HCT116 (cell line): ENCODE results near the gene CRACDL. TPM values are rescaled to one million over a fixed set of nuclear protein-coding genes. Genes with fewer than 3 reads are reported as not detected.

ENCODE experiments used
- ATAC-seq: fragments of 200-7000 bp; cut with Tn5 transposase; 2 replicates; pipeline ENCODE4 v1.9.1; 2020; ENCODE audit warnings: mild to moderate bottlenecking, moderate library complexity
- BruUV-seq: library from RNA; stranded (reverse); fragments of 400-500 nt; replicated peaks from 2 replicates; lab custom pipeline; 2021; lab: Mats Ljungman, UMichigan
- CTCF ChIA-PET: fragments of 300-600 bp; sonication (Branson Sonifier 250); formaldehyde crosslinking; loops from one replicate; lab custom pipeline; 2021; ENCODE audit warnings: antibody characterized with exemption; lab: Charles Lee
- POLR2A ChIA-PET: fragments of 300-600, 350-600 bp; sonication (Branson Sonifier 250); formaldehyde crosslinking; loops from one replicate; lab custom pipeline; 2021; ENCODE audit warnings: antibody characterized with exemption; lab: Charles Lee
- RAD21 ChIA-PET, 2 experiments: fragments of 300-600 bp; sonication (Branson Sonifier 250); formaldehyde crosslinking; loops; one replicate each; lab custom pipeline; 2023; ENCODE audit warnings: low total read pairs in 2 of 2; ENCODE audit not compliant: uncharacterized antibody in 2 of 2, unreplicated experiment in 2 of 2, low non-redundant PET in 1 of 2; lab: Charles Lee
- DNase-seq: peaks from one replicate; pipeline ENCODE4 v3.0.0-alpha.2; 2010; ENCODE audit warnings: low read depth, low spot score
- H2AFZ ChIP-seq: fragments of 200-600 bp; shearing (Covaris generic), sonication (generic); 2 replicates; pipeline ENCODE4 v1.6.1; 2017; ENCODE audit warnings: low read depth, mixed run types, mixed read lengths, antibody characterized with exemption, low read length; ENCODE audit not compliant: poor library complexity, severe bottlenecking
- H3K27ac ChIP-seq: 2 replicates; pipeline ENCODE4 v1.5.1; 2012; ENCODE audit warnings: low read depth, low read length
- H3K27me3 ChIP-seq: fragments of 200-600 bp; sonication (generic); 2 replicates; pipeline ENCODE4 v1.6.1; 2016; ENCODE audit warnings: mixed run types, low read length, mixed read lengths; ENCODE audit not compliant: insufficient read depth
- H3K36me3 ChIP-seq, 2 experiments: fragments of 200-500 bp in 1 of 2; fragments of 200-600 bp in 1 of 2; sonication (Bioruptor generic) in 1 of 2; sonication (generic) in 1 of 2; 2 replicates each; pipeline versions ENCODE4 v1.5.1 to v1.6.1; 2014 to 2016; ENCODE audit warnings: low read length in 2 of 2, inconsistent platforms in 1 of 2, mixed read lengths in 1 of 2, mixed run types in 1 of 2; ENCODE audit not compliant: insufficient read depth in 2 of 2, control insufficient read depth in 1 of 2
- H3K4me1 ChIP-seq, 2 experiments: fragments of 200-600 bp in 1 of 2; sonication (generic) in 1 of 2; 2 replicates each; pipeline versions ENCODE4 v1.5.1 to v1.6.1; 2012 to 2017; ENCODE audit warnings: low read length in 2 of 2, inconsistent platforms in 1 of 2, mild to moderate bottlenecking in 1 of 2, mixed read lengths in 1 of 2, mixed run types in 1 of 2, moderate library complexity in 1 of 2; ENCODE audit not compliant: insufficient read depth in 2 of 2, control insufficient read depth in 1 of 2
- H3K4me2 ChIP-seq: fragments of 200-600 bp; sonication (generic); 2 replicates; pipeline ENCODE4 v1.6.1; 2017; ENCODE audit warnings: mixed run types, low read length, mixed read lengths
- H3K4me3 ChIP-seq, 2 experiments: fragments of 200-600 bp in 1 of 2; sonication (generic) in 1 of 2; replicated peaks in 1 of 2; 2 replicates each; pipeline ENCODE4 v1.5.1; 2011 to 2016; ENCODE audit warnings: low read length in 2 of 2, control low read depth in 1 of 2, low read depth in 1 of 2, mild to moderate bottlenecking in 1 of 2, mixed read lengths in 1 of 2, mixed run types in 1 of 2
- H3K79me2 ChIP-seq: fragments of 200-600 bp; sonication (generic); 2 replicates; pipeline ENCODE4 v1.6.1; 2017; ENCODE audit warnings: mild to moderate bottlenecking, mixed run types, low read length, moderate library complexity, mixed read lengths; ENCODE audit not compliant: insufficient read depth
- H3K9ac ChIP-seq: fragments of 200-600 bp; sonication (generic); 2 replicates; pipeline ENCODE4 v1.6.1; 2016; ENCODE audit warnings: low read length, mixed read lengths
- H3K9me2 ChIP-seq: fragments of 200-600 bp; sonication (generic), shearing (Covaris generic); 2 replicates; pipeline ENCODE4 v1.6.1; 2017; ENCODE audit warnings: mixed run types, mild to moderate bottlenecking, moderate library complexity; ENCODE audit not compliant: insufficient read depth
- H3K9me3 ChIP-seq, 2 experiments: fragments of 200-500 bp in 1 of 2; fragments of 200-600 bp in 1 of 2; sonication (Bioruptor generic) in 1 of 2; sonication (generic) in 1 of 2; 2 replicates each; pipeline ENCODE4 v1.6.1; 2014 to 2017; ENCODE audit warnings: low read length in 2 of 2, mixed read lengths in 2 of 2, inconsistent platforms in 1 of 2, low read depth in 1 of 2, mild to moderate bottlenecking in 1 of 2, mixed run types in 1 of 2, moderate library complexity in 1 of 2; ENCODE audit not compliant: control insufficient read depth in 1 of 2, insufficient read depth in 1 of 2
- H4K20me1 ChIP-seq: fragments of 200-600 bp; sonication (generic), shearing (Covaris generic); 2 replicates; pipeline ENCODE4 v1.6.1; 2017; ENCODE audit warnings: mixed run types, mild to moderate bottlenecking, moderate library complexity; ENCODE audit not compliant: insufficient read depth
- CBX3 ChIP-seq: IDR thresholded peaks from 2 replicates; pipeline ENCODE4 v1.6.1; 2012; ENCODE audit warnings: low read depth
- EZH2phosphoT487 ChIP-seq: fragments of 200-600 bp; IDR thresholded peaks from 2 replicates; pipeline ENCODE4 v1.6.1; 2018; ENCODE audit warnings: antibody characterized with exemption, borderline replicate concordance
- FOSL1 ChIP-seq: IDR thresholded peaks from 2 replicates; pipeline ENCODE4 v1.6.1; 2012; ENCODE audit warnings: low read depth
- intact Hi-C: fragments of 100-400 bp; cut with micrococcal nuclease; formaldehyde crosslinking; loops from 2 replicates; pipeline ENCODE4 v1.10.0; 2022
- total RNA-seq: library from RNA; stranded (reverse); gene quantifications from one replicate; pipeline ENCODE4 v1.2.1, GENCODE V29; 2021; ENCODE audit not compliant: unreplicated experiment
- TF ChIP-seq, protein P1 (sequence below): IDR thresholded peaks from 2 replicates; pipeline ENCODE4 v1.6.1; 2012; ENCODE audit warnings: low read depth

The CRACDL gene
- total RNA-seq, 1 experiment from 2014 or later: 1.1 TPM

DNA sequence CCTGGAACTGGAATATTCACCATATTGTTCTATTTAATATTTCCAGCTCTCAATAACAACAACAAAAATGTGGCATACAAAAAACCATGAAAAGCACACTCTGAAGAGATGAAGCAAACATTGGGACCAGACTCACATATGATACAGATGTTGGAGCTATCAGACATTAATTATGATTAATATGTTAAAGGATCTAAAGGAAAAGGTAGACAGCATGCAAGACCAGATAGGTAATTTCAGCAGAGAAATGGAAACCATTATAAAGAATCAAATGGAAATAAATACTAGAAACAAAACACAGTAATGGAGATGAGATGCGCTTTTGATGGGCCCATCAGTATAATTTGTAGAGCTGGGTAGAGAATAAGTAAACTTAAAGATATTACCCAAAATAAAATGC is 154.2 kb downstream of the CRACDL start:
- no peaks in the 10 kb centered on the region for H4K20me1 ChIP-seq
- intact Hi-C loops: no loop called here
- no peak for DNase-seq
- H3K4me3 ChIP-seq: no peak overlapping the region
- no peaks in the 10 kb centered on the region for H3K36me3 ChIP-seq
- no peak overlapping the region for H3K27ac ChIP-seq
- no peak overlapping the region for H3K9ac ChIP-seq
- ATAC-seq: no peak
- peaks cover 0 to 6% of the 10 kb centered on the region in 2 experiments; a peak in 1 of 4 replicates for H3K9me3 ChIP-seq
- ChIA-PET CTCF (no interaction called here), RAD21 (no interaction called here), POLR2A (no interaction called here)
- no peaks in the 10 kb centered on the region for H3K9me2 ChIP-seq
- peaks cover 0 to 5% of the 10 kb centered on the region in 2 experiments; a peak in 1 of 4 replicates for H3K4me1 ChIP-seq
- H3K79me2 ChIP-seq: no peaks in the 10 kb centered on the region
- no peak overlapping the region for H2AFZ ChIP-seq
- BruUV-seq: no TSS peak
- TF ChIP-seq CBX3 (peak; percentile 32; the same call in 1 of the 2 replicates), EZH2phosphoT487 (no peak)
- no peak overlapping the region for H3K4me2 ChIP-seq
- H3K27me3 ChIP-seq: no peaks in the 10 kb centered on the region

DNA sequence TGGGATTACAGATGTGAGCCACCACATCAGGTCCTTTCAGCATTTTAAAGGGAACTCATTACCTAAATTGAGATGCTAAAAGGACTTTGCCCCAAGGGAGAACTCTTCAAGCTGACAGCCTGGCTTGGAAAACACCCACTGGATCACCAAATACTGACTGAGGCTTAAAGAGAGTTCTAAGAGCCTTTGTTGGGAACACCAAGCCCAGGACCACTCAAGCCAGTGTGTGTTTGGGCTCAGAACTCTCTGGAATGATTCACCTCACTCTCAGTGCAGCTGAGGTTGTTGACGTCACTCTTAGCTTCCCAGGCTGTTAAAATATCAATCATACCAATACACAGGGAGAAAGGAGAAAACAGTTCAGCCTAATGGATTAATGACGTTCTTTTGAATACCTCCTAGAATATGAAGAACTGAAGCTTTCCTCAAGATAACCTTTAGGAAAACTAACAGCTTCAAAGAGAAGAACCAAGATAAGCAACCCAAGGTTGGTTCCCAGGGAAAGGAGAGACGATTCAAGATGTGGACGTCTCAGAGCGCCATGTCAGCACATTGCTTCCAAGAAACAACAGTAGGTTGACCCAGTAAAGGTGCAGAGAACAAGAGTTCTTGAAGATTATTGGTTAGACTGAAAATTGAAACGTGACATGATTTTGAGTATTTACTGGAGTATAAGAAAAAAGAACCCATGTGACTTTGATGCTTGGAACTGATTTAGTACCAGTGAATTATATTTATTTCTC is 157.1 kb downstream of the CRACDL start:
- H3K4me2 ChIP-seq: no peak overlapping the region
- peaks cover 0 to 5% of the 10 kb centered on the region in 2 experiments; a peak in 1 of 4 replicates for H3K4me1 ChIP-seq
- BruUV-seq: no TSS peak
- intact Hi-C loops: no loop called here
- H3K36me3 ChIP-seq: no peaks in the 10 kb centered on the region
- H3K79me2 ChIP-seq: no peaks in the 10 kb centered on the region
- DNase-seq (no peak), ATAC-seq (no peak)
- H3K9me2 ChIP-seq: no peaks in the 10 kb centered on the region
- H3K27ac ChIP-seq: no peak overlapping the region
- no peak overlapping the region for H3K9ac ChIP-seq
- peaks cover 0 to 6% of the 10 kb centered on the region in 2 experiments; a peak in 1 of 4 replicates for H3K9me3 ChIP-seq
- H4K20me1 ChIP-seq: no peaks in the 10 kb centered on the region
- RAD21 ChIA-PET: no interaction called here
- TF ChIP-seq, protein P1, sequence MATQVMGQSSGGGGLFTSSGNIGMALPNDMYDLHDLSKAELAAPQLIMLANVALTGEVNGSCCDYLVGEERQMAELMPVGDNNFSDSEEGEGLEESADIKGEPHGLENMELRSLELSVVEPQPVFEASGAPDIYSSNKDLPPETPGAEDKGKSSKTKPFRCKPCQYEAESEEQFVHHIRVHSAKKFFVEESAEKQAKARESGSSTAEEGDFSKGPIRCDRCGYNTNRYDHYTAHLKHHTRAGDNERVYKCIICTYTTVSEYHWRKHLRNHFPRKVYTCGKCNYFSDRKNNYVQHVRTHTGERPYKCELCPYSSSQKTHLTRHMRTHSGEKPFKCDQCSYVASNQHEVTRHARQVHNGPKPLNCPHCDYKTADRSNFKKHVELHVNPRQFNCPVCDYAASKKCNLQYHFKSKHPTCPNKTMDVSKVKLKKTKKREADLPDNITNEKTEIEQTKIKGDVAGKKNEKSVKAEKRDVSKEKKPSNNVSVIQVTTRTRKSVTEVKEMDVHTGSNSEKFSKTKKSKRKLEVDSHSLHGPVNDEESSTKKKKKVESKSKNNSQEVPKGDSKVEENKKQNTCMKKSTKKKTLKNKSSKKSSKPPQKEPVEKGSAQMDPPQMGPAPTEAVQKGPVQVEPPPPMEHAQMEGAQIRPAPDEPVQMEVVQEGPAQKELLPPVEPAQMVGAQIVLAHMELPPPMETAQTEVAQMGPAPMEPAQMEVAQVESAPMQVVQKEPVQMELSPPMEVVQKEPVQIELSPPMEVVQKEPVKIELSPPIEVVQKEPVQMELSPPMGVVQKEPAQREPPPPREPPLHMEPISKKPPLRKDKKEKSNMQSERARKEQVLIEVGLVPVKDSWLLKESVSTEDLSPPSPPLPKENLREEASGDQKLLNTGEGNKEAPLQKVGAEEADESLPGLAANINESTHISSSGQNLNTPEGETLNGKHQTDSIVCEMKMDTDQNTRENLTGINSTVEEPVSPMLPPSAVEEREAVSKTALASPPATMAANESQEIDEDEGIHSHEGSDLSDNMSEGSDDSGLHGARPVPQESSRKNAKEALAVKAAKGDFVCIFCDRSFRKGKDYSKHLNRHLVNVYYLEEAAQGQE: no peak
- no peak for TF ChIP-seq FOSL1
- CTCF ChIA-PET: no interaction called here
- no peaks in the 10 kb centered on the region for H3K27me3 ChIP-seq
- POLR2A ChIA-PET: no interaction called here
- H2AFZ ChIP-seq: no peak overlapping the region
- no peak overlapping the region for H3K4me3 ChIP-seq
